ENCODE measurements around the gene ANAPC4. TPM values are rescaled to one million over a fixed set of nuclear protein-coding genes. Genes with fewer than 3 reads are reported as not detected.

The ANAPC4 gene
- total and polyA plus RNA-seq, 2 of the 13 experiments (the other 11 are each of a cell fraction or from before 2014, with no cell fraction given) = 14.5 to 30.2 TPM

DNA sequence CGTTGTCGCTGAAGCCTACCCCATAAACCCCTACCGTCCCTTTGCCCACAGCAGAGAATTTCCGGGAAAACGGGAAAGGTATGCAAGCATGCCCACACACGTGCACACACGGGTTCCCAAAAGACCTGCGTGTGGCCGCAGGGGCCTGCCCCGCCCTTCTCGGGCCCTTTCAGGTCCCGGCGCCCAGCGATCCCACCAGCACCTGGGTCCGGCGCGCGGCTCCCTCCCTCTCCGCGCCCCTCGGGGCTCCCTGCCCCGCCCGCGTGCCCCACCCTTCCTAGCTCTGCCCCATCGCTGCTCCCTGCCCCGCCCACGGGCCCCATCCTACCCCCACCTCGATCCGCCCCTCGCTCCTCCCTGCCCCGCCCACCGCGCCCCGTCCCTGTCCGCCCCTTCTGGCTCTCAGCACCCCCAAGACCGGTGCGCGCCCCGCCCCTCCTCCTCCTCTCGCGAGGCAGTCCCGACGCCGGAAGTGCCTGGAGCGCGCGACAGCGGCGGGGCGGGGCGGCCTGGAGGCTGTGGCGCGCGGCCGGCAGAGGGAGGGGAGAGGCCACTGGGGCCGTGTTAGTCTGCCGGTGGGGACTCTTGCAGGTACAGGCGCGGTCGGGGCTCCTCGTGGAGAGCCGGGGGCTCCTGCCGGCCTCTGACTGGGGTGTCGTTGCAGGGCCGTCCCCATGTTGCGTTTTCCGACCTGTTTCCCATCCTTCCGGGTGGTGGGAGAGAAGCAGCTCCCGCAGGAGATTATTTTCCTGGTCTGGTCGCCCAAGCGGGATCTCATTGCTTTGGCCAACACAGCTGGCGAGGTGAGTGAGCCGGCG is at the start of gene ANAPC4 (continued):
- TF ChIP-seq ATRX (CRISPR knock-in tag; IDR thresholded peaks at IDR 0.05; ENCODE audit: borderline replicate concordance) (no peak), MED13 (CRISPR knock-in tag; IDR thresholded peaks at IDR 0.05) (no peak), ZFY (CRISPR knock-in tag; IDR thresholded peaks at IDR 0.05) (peak; percentile 66), NR1H2 (CRISPR knock-in tag; IDR thresholded peaks at IDR 0.05; ENCODE audit: borderline replicate concordance, low read depth) (no peak), ZBTB1 (CRISPR knock-in tag; IDR thresholded peaks at IDR 0.05; ENCODE audit: borderline replicate concordance) (no peak), ZBTB42 (CRISPR knock-in tag; IDR thresholded peaks at IDR 0.05) (no peak), ZNF234 (CRISPR knock-in tag; conservative IDR thresholded peaks at IDR 0.05) (no peak), GATA4 (IDR thresholded peaks at IDR 0.05; ENCODE audit: borderline replicate concordance, low read depth) (peak; percentile 50; the same call in 1 of the 2 replicates), ZSCAN31 (CRISPR knock-in tag; IDR thresholded peaks at IDR 0.05; ENCODE audit: low read depth) (peak; percentile 61), ZNF432 (CRISPR knock-in tag; IDR thresholded peaks at IDR 0.05; ENCODE audit: borderline replicate concordance) (no peak), ZHX1 (CRISPR knock-in tag; IDR thresholded peaks at IDR 0.05; ENCODE audit: low read depth) (no peak), ZNF740 (CRISPR knock-in tag; IDR thresholded peaks at IDR 0.05) (peak; percentile 39; the same call in 1 of the 2 replicates), NR2C2 (CRISPR knock-in tag; IDR thresholded peaks at IDR 0.05; ENCODE audit: borderline replicate concordance) (peak; percentile 50; the same call in 1 of the 2 replicates), CREM (IDR thresholded peaks at IDR 0.05) (no peak), CREM (CRISPR knock-in tag; IDR thresholded peaks at IDR 0.05) (no peak), GPN1 (CRISPR knock-in tag; IDR thresholded peaks at IDR 0.05; ENCODE audit: borderline replicate concordance) (no peak), ZNF441 (CRISPR knock-in tag; IDR thresholded peaks at IDR 0.05; ENCODE audit: borderline replicate concordance) (peak; percentile 46; the same call in 1 of the 2 replicates), HNRNPL (IDR thresholded peaks at IDR 0.05; ENCODE audit: low read depth, low read length) (no peak), NKX3-1 (CRISPR knock-in tag; IDR thresholded peaks at IDR 0.05) (no peak), KDM2A (CRISPR knock-in tag; IDR thresholded peaks at IDR 0.05; ENCODE audit: borderline replicate concordance, low read depth) (peak; percentile 92), ZNF549 (CRISPR knock-in tag; IDR thresholded peaks at IDR 0.05) (no peak), ZNF788 (CRISPR knock-in tag; IDR thresholded peaks at IDR 0.05; ENCODE audit: borderline replicate concordance) (peak; percentile 76; the same call in 1 of the 2 replicates)
- TF ChIP-seq, protein P1, sequence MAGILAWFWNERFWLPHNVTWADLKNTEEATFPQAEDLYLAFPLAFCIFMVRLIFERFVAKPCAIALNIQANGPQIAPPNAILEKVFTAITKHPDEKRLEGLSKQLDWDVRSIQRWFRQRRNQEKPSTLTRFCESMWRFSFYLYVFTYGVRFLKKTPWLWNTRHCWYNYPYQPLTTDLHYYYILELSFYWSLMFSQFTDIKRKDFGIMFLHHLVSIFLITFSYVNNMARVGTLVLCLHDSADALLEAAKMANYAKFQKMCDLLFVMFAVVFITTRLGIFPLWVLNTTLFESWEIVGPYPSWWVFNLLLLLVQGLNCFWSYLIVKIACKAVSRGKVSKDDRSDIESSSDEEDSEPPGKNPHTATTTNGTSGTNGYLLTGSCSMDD (CRISPR knock-in tag; IDR thresholded peaks at IDR 0.05) = no peak
- TF ChIP-seq, protein P2, sequence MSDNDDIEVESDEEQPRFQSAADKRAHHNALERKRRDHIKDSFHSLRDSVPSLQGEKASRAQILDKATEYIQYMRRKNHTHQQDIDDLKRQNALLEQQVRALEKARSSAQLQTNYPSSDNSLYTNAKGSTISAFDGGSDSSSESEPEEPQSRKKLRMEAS (IDR thresholded peaks at IDR 0.05) = peak; percentile 64
- TF ChIP-seq, protein P3, sequence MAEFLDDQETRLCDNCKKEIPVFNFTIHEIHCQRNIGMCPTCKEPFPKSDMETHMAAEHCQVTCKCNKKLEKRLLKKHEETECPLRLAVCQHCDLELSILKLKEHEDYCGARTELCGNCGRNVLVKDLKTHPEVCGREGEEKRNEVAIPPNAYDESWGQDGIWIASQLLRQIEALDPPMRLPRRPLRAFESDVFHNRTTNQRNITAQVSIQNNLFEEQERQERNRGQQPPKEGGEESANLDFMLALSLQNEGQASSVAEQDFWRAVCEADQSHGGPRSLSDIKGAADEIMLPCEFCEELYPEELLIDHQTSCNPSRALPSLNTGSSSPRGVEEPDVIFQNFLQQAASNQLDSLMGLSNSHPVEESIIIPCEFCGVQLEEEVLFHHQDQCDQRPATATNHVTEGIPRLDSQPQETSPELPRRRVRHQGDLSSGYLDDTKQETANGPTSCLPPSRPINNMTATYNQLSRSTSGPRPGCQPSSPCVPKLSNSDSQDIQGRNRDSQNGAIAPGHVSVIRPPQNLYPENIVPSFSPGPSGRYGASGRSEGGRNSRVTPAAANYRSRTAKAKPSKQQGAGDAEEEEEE (CRISPR knock-in tag; IDR thresholded peaks at IDR 0.05; ENCODE audit: borderline replicate concordance) = no peak
